HK-2 (cell line): ENCODE results near the gene PAPSS1.

Experiments used
- DNase-seq: peaks from one replicate; pipeline ENCODE4 v3.0.0-alpha.2; 2018; ENCODE audit not compliant: unreplicated experiment

Gene PAPSS1

DNA sequence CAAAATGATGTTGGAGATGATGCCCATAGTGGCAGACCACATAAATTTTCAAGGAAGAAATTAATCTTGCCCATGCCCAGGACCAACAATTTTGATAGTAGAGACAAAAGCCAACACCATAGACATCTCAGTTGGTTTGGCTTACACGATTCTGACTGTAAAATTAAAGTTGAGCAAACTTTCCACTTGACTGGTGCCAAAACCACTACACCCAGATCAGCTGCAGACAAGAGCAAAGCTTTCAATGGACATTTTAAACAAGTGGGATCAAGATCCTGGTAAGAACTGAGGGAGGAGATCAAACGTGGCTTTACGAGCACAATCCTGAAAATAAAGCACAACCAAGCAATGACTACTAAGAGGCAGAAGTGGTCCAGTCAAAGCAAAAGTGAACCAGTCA is 90.7 kb downstream of the PAPSS1 start:
- DNase-seq: no peak

DNA sequence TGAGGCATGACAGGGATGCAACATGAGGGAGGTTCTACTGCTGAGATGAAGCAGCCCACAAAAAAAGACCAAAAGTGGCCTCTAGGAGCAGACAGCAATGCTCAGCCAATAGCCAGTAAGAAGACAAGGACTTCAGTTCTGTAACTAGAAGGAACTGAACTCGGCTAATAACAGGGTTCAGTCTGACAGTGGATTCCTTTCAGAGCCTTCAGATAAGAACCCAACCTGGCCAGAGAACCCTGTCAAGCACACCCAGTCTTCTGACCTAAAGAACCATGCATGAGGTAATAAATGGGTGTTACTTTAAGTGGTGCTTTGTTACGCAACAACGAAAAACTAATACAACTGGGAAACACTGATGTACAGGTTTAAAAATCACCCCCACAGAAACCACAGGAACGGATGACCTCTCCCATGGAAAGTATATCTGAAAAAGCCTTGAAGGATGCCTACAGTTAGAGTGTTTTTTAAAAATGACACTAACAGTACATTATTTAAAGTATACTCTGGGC is 94.6 kb downstream of the PAPSS1 start:
- DNase-seq: no peak

DNA sequence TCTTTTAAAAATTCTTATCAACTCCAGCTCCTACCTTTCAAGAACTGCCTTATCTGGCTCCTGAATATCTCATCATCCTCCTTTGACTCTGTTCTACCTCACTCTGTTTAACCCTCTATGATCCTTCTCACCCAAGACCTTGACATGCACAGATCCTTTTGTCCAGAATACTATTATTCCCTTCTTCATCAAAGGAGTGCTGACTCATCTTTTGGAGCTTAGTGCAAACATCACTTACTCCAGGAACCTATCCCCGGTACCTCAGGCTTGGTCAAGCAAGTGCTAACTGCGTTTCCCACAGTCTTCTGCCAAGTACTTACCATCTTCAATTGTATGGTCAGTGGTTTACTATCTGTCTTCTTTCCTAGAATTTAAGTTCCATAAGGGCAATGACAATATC is 96.0 kb downstream of the PAPSS1 start:
- no peak for DNase-seq

DNA sequence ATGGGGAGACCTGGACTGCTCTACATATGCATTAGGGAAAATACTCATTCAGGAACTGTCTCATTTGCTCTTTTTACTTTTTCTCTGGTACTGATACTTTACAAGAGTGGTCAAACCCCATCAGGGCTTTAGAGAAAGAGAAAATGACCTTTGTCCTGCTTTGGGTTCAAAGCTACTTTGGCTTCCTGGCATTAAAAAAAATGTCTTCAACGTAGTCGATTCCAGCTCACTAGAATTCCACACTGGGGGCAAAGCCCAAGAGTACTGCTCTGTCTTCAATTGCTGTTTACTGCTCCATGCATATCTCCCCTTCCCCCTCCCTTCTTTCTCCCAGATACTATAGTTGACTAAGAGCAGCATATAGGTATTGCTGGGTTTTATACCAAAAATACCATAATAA is 98.0 kb downstream of the PAPSS1 start:
- no peak for DNase-seq

DNA sequence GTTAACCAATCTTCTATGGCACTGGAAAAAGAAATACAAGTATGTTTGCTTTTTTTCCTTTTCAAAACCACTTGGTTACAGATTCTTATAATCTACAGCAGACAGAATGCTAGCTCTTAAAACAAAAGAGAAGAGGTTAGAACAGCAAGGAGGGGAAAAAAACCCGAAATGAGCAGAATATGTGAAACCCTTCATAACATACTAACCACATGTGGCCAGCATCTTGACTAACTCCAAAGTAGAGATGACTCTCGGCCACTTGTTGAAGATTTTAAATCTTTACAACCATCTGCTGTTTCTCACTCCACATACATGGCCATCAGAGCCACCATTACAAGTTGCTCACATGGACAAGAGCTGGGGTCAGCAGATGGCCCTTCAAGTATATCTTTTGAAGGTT is 100.3 kb downstream of the PAPSS1 start:
- no peak for DNase-seq

DNA sequence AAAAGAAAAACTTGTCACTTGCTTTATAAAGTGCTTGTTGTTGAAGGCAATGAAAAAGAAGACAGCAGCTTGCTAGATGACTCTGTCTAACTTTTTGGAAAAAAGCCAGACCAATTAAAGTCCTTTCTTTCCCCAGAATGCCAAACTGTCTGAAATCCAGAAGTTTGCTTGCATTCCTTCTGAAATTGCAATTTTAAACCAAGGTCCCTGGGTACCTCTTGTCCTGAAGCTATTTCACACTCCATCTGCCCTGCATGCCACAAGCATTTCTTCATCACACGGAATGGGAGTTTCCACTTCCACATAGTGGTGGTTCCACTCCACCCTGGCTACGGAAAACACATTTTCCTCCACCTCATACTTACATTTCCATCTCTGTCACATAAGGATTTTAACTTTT is 101.0 kb downstream of the PAPSS1 start:
- DNase-seq: peak; percentile 11

DNA sequence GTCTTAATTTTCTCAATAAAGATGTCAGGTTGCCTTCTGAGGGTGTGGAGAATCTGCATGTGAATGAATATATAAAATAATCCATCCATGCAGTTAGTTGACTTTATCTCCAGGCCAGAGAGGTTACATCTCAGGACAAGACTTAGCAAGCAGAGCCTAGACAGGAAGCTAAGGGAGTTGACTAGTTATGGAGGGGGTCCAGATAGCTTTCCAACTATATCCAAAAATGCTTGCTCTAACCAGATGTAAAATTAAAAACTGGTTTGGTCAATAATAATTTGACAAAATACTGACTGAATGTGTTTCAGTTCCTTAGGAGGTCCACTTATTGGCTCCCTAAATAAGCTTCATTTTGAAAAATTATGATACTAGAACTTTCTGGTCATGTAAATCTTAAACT is 101.4 kb downstream of the PAPSS1 start:
- no peak for DNase-seq

DNA sequence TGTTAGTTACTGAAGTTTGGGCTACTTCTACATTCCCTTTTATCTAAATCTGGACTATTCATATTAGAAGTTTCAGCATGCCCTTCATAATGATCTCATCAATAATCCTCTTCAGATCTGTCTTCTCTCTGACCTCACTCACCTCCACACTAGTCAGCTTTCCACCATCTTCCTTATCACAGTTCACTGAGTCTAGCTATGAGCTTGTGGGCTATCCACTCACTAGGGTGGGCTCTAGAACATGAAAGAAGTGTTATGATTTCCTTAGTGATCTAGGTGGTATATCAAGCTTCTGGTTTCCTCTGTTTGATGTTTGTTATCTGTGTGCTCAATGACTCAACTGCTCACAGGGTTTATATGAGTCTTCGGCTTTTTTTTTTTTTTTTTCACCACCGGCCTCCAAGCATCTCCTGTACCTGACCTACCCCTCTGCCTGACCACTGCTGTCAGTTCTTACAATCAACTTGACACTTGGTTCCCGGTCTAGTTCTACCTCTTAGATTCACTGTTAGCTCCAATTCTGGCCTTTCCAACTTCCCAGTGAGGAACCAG is 103.1 kb downstream of the PAPSS1 start:
- DNase-seq: no peak

DNA sequence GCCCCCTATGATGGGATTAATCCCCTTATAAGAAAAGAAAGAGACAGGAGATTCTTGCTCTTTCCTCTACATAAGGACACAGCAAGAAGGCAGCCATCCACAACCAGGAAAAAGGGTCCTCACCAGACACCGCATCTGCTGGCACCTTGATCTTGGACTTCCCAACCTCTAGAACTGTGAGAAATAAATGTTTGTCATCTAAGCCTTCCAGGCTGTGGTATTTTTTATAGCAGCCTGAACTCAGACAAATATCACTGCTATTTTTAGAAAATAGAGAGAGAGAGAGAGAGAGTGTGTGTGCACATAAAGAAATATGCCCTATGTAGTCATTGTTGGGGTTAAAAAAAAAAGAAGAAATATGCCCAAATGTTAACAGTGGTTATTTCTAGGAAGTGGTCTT is 104.2 kb downstream of the PAPSS1 start:
- no peak for DNase-seq

DNA sequence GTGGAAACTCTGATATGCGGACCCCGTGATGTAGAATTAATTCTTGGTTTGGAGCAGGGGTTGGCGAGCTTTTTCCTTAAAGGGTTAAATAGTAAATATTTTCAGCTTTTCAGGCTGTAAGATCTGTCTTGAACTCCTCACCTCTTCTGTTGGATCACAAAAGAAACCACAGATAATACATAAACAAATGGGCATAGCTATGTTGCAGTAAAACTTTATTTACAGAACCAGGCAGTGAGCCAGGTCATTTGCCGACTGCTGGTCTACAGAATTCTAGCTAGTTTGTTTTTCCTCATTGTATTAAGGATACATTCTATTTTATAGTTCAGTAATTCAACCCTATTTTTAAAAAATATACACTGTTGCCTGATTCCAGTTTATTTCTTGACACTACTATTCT is 116.6 kb downstream of the PAPSS1 start:
- no peak for DNase-seq

DNA sequence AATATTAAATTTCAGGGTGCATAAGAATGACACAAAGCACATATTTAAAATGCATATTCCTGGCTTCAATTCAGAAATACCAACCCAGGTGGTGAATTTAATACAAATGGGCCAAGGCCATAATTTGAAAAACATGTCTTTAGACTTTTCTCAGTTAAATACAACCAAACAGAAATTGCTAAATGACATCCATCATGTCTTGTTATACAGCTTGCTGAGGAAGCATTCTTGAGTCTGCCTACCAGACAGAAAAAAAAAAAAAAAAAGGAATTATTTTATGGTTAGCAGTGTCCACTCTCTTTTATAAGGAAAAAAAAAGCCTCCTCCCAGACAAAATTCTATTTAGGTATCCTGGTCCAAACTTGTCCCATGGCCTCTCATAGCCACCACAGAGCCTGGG is 119.1 kb downstream of the PAPSS1 start:
- no peak for DNase-seq

DNA sequence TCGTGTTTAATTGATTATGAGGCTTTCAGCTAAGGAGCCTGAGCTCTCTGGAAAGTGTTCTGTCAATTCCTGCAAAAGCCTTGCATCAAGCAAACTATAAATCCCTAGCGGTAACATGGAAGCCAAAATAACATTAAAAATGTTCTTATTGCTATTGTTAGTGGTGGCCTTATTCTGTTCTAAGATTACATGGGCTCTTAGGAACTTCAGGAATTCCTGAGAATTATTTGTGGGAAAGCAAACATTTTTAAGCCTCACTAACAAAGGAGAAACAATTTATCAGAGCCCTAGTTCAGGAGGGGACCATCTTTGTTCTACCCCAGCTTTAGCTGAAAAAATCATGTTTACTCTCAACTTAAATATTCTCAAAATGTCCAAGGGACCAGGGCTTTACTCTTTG is 119.6 kb downstream of the PAPSS1 start:
- no peak for DNase-seq

DNA sequence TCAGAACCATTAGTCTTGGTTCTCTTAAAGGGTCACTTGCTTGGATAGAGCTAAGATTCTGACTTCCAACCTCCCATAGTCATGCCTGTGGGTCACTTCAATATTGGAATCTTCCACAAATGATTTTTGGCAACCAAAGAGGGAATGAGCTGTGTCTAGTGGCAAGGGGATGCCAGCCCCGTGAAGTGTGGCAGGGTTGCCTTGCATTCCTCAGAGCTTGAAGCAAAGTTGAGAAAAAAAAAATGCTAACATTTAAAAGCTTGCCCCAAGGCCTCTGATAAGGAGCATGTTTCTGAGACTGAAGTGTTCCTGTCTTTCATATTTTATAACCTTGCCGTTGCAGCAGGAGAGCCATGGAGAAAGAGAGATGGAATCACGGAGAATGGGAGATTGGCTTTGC is 120.2 kb downstream of the PAPSS1 start:
- no peak for DNase-seq

DNA sequence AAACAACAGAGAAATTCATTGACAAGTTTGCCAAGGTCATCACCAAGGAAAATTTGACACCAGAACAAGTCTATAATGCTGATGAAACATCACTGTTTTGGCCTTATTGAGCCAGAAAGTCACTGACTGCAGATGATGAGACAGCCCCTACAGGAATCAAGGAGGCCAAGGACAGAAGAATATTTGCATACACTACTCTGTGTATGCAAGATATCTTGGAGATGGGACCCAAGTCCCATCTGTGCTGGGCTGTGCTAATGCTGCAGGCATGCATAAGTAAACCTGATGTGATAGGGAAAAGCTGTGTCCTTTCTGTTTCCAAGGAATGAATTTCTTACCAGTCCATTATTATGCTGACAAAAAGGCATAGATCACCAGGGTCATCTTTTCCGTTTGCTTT is 126.8 kb downstream of the PAPSS1 start:
- DNase-seq: no peak

DNA sequence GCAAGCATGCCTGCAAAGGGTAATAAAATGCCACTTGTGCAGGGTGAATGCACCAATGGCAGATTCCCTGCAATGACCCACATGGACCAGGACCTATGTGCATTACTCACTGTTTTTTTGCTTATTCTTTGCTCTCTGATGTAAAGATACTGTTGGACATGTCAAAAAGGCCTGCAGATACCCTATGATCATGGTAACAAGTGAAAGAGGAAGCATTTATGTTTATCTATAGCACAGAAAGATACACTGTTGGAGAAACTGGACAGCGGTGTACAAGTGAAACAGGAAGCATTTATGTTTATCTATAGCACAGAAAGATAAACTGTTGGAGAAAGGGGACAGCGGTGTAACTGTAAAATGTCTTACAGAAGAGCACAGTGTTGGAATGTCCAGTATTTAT is 127.5 kb downstream of the PAPSS1 start:
- no peak for DNase-seq

DNA sequence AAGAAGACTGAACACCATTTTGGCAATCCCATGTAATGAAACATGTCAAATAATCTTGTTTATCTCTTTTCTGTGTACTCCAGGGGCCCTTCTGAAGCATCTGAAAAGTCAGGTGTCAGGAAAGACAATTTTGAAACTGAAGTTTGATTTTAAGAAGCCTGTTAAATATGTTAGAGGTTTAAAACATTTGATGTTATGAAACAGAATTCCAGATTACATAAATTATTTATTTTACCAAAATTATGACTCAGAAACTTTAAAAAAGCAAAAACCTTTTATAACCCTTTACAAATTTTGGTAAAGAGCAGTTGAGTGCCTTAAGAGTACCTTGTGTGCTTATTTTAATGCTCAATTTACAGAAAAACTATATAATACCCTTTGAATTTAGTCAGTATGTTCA is 130.8 kb downstream of the PAPSS1 start:
- no peak for DNase-seq

DNA sequence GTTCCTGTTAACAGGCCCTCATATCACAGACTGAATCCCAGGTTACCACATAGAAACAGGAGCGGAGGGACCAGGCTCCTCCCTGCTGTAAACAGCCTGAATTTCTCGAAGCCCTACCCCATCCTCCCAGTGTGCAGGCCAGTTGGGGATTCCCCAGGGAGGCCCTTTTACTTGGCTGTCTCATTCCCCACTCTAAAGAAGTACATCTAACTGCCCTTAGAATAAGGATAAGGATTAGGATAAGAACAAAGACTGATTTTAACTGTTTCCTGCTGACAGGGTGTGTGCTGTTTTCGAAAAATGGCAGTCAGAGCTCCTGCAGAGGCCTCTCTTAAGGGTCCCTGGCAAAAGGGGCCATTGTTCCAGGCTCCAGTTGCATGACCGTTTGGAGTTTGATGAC is 133.7 kb downstream of the PAPSS1 start:
- DNase-seq: no peak

DNA sequence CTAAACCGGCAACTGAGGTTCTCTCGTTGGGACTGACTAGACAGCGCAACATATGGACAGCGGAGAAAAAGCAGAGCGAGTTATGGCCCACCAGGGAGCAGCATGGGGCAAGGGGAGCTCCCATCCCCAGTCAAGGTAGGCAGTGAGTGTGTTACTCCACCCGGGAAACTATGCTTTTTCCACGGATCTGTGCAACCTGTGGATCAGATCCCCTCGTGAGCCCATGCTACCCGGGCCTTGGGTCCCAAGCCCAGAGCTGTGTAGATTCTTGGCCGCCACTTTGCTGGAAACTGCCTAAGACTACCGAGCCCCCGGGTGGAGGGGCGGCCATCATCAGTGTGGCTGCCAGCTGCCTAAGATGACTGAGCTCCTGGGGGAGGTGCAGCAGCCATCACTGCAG is 140.9 kb downstream of the PAPSS1 start:
- no peak for DNase-seq

DNA sequence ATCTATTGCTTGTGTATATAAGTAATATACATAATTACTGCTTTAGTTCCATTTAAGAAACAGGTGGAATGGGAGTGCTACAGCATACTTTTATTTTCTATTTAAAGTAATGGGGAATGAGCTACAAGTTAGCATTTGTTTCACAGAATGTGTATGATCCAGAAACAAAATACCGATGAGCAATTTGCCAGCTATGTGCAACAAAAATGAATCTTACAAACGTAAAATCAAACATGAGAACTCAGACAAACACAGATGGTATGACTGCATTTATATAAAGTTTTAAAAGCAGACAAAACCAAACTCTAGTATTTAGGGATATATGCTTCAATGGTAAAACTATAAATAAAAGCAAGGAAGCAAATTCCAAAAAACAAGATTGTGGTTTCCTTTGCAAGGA is 141.7 kb downstream of the PAPSS1 start:
- DNase-seq: no peak

DNA sequence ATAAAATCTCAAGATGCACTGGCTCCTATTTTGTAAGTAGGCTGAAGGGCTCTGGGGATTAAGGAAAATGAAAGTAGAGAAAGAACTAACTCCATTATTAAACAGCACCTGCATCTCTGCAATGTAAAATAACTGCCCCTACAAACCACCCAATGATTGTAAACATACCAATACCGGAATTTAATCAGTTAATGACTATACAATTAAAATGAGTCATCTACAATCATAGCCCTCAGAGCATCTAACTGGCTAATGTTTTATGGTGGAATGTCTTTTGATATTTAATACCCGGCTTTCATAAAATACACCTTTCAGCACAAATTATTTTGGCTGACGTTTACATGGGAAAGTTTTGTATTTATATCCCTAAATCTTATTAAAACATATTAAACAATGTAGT is 142.3 kb downstream of the PAPSS1 start:
- no peak for DNase-seq

DNA sequence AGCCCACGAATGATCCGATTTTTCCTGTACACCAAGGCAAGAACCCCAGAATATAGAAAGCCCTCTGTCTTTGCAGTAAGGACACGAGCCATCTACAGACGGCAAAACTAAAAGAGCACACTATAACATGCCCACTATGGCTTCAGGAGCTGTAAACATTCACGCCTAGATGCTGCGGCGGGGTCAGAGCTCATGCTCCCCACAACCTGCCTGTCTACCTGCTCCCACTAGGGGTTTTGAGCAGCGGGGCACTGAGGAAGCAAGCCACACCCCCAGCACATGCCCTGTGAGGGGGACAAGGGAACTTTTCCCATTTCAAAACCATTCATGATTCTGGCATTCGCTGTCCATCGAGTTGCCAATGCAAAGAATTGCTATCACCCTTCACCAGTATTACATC is 144.8 kb downstream of the PAPSS1 start:
- no peak for DNase-seq

DNA sequence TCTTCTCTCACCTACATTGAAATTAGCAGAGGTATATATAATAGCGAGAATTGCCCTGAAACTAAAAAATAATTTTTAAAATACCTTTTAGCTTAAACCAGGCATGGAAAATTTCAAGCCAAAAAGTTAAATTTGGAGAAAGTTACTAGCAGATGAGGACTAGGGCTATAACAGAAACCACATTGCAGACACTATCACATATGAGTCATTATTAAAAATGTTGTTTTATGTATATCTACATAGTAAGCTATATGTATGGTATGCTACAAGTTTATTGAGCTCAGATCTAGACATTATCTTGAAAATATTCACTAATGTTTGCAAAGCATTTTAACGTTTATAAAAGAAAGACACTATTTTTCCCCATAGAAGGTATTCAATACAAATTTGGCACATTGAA is 147.8 kb downstream of the PAPSS1 start:
- DNase-seq: no peak

DNA sequence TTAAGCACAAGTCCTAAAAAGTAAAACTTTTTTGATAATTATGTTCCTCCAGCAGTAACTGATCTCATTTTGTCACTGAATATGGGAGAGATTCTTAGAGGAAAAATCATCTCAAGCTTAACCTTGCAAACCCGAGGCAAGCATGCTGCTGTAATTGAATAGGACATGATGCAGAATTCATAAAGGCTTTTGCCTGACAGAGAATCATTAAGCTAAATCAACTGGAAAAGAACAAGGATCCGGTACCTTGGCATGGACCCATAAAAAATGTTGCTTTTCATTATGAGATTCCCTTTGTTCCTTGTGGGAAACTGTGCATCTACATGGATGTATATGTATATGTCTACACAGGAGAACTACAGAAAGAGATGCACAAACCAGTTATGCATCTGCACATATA is 149.1 kb downstream of the PAPSS1 start:
- DNase-seq: no peak

DNA sequence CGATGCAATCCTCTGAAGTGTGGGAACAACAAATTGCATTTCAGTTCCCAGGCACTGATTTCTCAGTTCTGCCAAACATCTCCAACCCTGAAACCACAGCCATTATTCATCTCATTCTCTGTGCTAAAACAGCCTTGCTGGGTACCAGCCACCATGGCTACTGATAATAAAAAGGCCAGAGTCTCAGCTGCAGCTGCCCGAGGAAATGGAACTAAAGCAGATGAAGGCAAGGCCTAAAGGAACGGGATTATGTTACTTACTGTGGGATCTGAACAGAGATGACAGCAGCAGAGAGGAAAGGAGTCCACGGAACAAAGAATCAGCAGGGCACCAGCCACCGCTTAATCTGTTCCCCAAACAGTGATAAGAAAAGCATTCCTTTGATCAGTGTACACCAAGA is 155.7 kb downstream of the PAPSS1 start:
- no peak for DNase-seq
